ENCODE results near the gene UBE4B.
A peak's percentile ranks its signal among the peaks of the same experiment; 100 is the strongest.

Gene UBE4B

GRCh38 chr1:10052347-10052746 is 19.6 kb downstream of the UBE4B start:
- Mint-ChIP-seq H3K27ac (no peak overlapping the region), H3K4me3 (no peak overlapping the region), H3K36me3 (peaks cover 17% of the 10 kb centered on the region), H3K27me3 (no peaks in the 10 kb centered on the region), H3K9me3 (no peaks in the 10 kb centered on the region), H3K4me1 (no peaks in the 10 kb centered on the region)
- CTCF ChIA-PET = no interaction called here
- DNase-seq = no peak

DNA sequence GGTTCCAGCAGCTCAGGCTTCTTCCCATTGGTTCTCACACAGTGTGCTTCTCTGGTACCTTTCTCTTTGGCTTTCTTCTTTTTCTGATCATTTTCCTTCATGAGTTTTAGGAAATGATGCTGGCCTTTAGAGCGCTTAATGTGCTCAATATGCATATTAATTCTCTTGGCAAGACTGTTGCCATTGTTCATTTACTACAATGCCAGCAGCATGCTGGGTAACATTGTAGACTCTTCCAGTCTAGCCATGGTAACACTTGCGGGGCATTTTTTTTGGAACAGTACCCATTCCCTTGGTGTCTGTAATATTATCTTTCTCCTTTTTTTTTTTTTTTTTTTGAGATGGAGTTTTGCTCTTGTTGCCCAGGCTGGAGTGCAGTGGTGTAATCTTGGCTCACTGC is 21.7 kb downstream of the UBE4B start:
- peaks cover 18% of the 10 kb centered on the region for H3K36me3 Mint-ChIP-seq
- no peaks in the 10 kb centered on the region for H3K27me3 Mint-ChIP-seq
- H3K4me3 Mint-ChIP-seq = no peak overlapping the region
- no peaks in the 10 kb centered on the region for H3K4me1 Mint-ChIP-seq
- H3K27ac Mint-ChIP-seq = no peak overlapping the region
- no peaks in the 10 kb centered on the region for H3K9me3 Mint-ChIP-seq
- no peak for DNase-seq
- CTCF ChIA-PET = no interaction called here

DNA sequence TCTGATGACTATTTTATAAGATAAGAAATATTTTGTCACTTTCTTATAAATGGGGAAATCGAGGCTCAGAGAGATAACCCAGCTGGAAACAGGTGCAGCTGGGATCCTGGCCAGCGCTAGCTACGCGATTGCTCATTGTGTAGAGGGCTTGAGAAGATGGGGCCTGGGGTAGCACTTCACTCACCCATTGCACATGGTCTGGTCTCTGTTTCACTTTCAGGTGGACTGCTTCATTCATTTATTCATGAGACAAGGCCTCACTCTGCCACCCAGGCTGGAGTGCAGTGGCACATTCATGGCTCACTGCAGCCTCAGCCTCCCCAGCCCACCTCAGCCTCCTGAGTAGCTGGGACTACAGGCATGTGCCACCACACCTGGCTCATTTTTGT is 23.8 kb downstream of the UBE4B start:
- CTCF ChIA-PET = no interaction called here
- Mint-ChIP-seq H3K9me3 (no peaks in the 10 kb centered on the region), H3K36me3 (peaks cover 10% of the 10 kb centered on the region), H3K27ac (peak overlapping the region; percentile 42), H3K27me3 (no peaks in the 10 kb centered on the region), H3K4me3 (no peak overlapping the region), H3K4me1 (no peaks in the 10 kb centered on the region)
- DNase-seq = no peak

DNA sequence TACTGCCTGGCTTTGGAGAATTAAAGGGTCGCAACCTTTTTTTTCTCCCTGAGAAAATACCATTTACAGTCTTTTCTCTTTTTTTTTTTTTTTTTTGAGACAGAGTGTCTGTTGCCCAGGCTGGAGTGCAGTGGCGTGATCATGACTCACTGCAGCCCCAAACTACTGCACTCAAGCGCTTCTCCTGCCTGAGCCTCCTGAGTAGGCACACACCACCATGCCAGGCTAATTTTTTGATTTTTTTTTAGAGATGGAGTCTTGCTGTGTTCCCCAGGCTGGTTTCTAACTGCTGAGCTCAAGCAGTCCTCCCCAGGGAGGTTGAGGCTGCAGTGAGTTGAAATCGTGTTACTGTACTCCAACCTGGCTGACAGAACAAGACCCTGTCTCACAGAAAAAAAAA is 24.6 kb downstream of the UBE4B start:
- H3K27me3 Mint-ChIP-seq = no peaks in the 10 kb centered on the region
- no peak overlapping the region for H3K27ac Mint-ChIP-seq
- CTCF ChIA-PET = no interaction called here

GRCh38 chr1:10057796-10058195 is 25.0 kb downstream of the UBE4B start:
- Mint-ChIP-seq H3K27ac (no peak overlapping the region), H3K9me3 (no peaks in the 10 kb centered on the region), H3K27me3 (no peaks in the 10 kb centered on the region), H3K36me3 (peaks cover 5% of the 10 kb centered on the region), H3K4me1 (no peaks in the 10 kb centered on the region), H3K4me3 (no peak overlapping the region)
- DNase-seq = no peak
- CTCF ChIA-PET = no interaction called here

More for the DNA sequence above, 24.6 kb downstream of the UBE4B start:
- peaks cover 7% of the 10 kb centered on the region for H3K36me3 Mint-ChIP-seq
- DNase-seq = no peak
- no peak overlapping the region for H3K4me3 Mint-ChIP-seq
- H3K9me3 Mint-ChIP-seq = no peaks in the 10 kb centered on the region
- H3K4me1 Mint-ChIP-seq = no peaks in the 10 kb centered on the region

GRCh38 chr1:10059342-10059718 is 26.6 kb downstream of the UBE4B start:
- Mint-ChIP-seq H3K27ac (no peak overlapping the region), H3K27me3 (no peaks in the 10 kb centered on the region), H3K4me3 (no peak overlapping the region), H3K36me3 (peaks cover 5% of the 10 kb centered on the region), H3K9me3 (no peaks in the 10 kb centered on the region), H3K4me1 (peaks cover 6% of the 10 kb centered on the region)
- CTCF ChIA-PET = no interaction called here
- no peak for DNase-seq

DNA sequence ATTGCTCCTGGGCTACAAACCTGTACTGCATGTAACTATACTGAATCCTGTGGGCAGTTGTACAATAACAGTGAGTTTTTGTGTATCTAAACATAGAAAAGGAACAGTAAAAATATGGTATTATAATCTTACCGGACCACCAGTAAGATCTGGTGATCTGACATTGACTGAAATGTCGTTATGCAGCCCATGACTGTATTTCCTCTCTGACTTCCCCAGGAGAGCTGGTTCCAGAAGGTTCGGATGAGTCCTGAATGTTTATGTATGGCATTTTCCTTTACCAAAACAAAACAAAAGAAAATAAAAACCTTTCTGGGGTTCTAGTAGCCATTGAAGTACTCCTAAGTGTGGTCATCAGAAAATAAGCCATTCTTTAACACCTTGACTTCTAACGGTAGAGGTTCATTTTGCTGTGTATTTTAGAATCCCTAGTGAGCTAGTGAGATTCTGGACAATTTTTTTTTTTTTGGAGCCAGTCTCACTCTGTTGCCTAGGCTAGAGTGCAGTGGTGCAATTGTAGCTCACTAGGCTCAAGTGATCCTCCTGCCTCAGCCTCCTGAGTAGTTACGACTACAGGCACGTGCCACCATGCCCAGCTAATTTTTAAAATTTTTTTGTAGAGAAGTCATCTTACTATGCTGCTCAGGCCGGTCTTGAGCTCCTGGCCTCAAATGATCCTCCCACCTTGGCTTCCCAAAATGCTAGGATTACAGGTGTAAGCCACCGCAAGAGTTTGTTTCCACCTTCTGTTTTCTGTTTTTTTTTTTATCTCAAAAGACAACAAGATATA is 27.7 kb downstream of the UBE4B start:
- DNase-seq = no peak
- CTCF ChIA-PET = interaction anchor here (1.2 kb wide), 1 partner anchor 149 kb away, joined by 3 read pairs; no protein-coding TSS in a partner anchor
- Mint-ChIP-seq H3K9me3 (no peaks in the 10 kb centered on the region), H3K27me3 (no peaks in the 10 kb centered on the region), H3K4me3 (no peak overlapping the region), H3K4me1 (peaks cover 8% of the 10 kb centered on the region), H3K36me3 (peaks cover 7% of the 10 kb centered on the region), H3K27ac (no peak overlapping the region)

DNA sequence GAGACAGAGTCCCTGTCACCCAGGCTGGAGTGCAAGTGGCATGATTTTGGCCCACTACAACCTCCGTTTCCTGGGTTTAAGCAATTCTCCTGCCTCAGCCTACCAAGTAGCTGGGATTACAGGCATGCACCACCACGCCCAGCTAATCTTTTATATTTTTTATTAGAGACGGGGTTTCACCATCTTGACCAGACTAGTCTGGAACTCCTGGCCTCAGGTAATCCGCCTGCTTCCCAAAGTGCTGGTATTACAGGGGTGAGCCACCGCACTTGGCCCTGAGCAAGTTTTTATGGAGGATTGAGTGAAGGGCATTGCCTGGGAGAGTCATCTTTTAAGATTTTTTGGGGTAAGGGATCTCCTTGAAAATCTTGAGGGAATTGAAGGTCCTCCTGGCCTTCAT is 28.5 kb downstream of the UBE4B start:
- H3K27me3 Mint-ChIP-seq = no peaks in the 10 kb centered on the region
- no peak overlapping the region for H3K27ac Mint-ChIP-seq
- H3K36me3 Mint-ChIP-seq = peaks cover 7% of the 10 kb centered on the region
- no peak overlapping the region for H3K4me3 Mint-ChIP-seq
- H3K9me3 Mint-ChIP-seq = no peaks in the 10 kb centered on the region
- no peak for DNase-seq
- H3K4me1 Mint-ChIP-seq = peaks cover 8% of the 10 kb centered on the region
- CTCF ChIA-PET = interaction anchor here (1.2 kb wide), 1 partner anchor 148 kb away, joined by 3 read pairs; no protein-coding TSS in a partner anchor

GRCh38 chr1:10063878-10064277 is 31.1 kb downstream of the UBE4B start:
- no peak overlapping the region for H3K4me3 Mint-ChIP-seq
- CTCF ChIA-PET = no interaction called here
- no peak for DNase-seq
- peaks cover 11% of the 10 kb centered on the region for H3K4me1 Mint-ChIP-seq
- no peak overlapping the region for H3K27ac Mint-ChIP-seq
- no peaks in the 10 kb centered on the region for H3K27me3 Mint-ChIP-seq
- H3K9me3 Mint-ChIP-seq = no peaks in the 10 kb centered on the region
- H3K36me3 Mint-ChIP-seq = peaks cover 2% of the 10 kb centered on the region

GRCh38 chr1:10064416-10065343 is 31.9 kb downstream of the UBE4B start:
- Mint-ChIP-seq H3K27me3 (no peaks in the 10 kb centered on the region), H3K36me3 (peaks cover 2% of the 10 kb centered on the region), H3K4me1 (peaks cover 11% of the 10 kb centered on the region), H3K9me3 (no peaks in the 10 kb centered on the region), H3K27ac (no peak overlapping the region), H3K4me3 (no peak overlapping the region)
- CTCF ChIA-PET = no interaction called here
- no peak for DNase-seq

DNA sequence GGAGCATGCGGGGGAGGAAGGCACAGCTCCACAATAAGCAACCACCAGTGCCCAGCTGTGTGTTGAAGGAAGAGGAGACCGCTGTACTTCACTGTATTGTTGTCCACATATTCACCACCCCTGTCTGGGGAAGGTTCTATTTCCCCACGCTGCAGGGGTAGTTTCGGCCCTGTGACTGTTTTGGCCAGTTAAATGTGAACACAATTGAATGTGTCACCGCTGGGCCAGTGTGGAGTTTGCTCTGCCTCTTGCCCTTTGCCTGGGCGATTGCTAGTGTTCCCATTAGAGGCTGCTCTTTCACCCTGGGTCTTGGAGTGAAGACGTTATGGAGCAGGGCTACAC is 32.6 kb downstream of the UBE4B start:
- no peaks in the 10 kb centered on the region for H3K9me3 Mint-ChIP-seq
- DNase-seq = no peak
- no peaks in the 10 kb centered on the region for H3K27me3 Mint-ChIP-seq
- no peak overlapping the region for H3K27ac Mint-ChIP-seq
- CTCF ChIA-PET = no interaction called here
- H3K36me3 Mint-ChIP-seq = peaks cover 2% of the 10 kb centered on the region
- no peak overlapping the region for H3K4me3 Mint-ChIP-seq
- peaks cover 11% of the 10 kb centered on the region for H3K4me1 Mint-ChIP-seq

DNA sequence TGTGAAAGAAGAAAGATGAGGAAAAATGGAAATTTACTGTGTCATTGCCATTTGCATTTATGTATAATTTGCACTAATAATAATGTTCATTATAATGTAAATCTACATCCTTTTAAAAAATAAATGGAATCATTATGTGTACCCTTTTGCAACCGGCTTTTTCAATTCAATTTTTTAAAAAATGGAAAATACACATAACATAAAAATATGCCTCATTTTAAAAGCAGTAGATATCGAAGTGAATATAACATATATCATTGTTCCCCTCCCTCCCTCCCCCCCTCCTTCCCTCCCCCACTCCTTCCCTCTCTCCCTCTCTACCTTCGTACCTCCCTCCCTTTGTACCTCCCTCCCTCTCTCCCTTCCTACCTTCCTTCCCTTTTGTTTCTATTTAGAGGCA is 33.0 kb downstream of the UBE4B start:
- Mint-ChIP-seq H3K4me3 (no peak overlapping the region), H3K27ac (no peak overlapping the region), H3K4me1 (peaks cover 11% of the 10 kb centered on the region), H3K9me3 (no peaks in the 10 kb centered on the region), H3K27me3 (no peaks in the 10 kb centered on the region), H3K36me3 (peaks cover 2% of the 10 kb centered on the region)
- CTCF ChIA-PET = no interaction called here
- no peak for DNase-seq

DNA sequence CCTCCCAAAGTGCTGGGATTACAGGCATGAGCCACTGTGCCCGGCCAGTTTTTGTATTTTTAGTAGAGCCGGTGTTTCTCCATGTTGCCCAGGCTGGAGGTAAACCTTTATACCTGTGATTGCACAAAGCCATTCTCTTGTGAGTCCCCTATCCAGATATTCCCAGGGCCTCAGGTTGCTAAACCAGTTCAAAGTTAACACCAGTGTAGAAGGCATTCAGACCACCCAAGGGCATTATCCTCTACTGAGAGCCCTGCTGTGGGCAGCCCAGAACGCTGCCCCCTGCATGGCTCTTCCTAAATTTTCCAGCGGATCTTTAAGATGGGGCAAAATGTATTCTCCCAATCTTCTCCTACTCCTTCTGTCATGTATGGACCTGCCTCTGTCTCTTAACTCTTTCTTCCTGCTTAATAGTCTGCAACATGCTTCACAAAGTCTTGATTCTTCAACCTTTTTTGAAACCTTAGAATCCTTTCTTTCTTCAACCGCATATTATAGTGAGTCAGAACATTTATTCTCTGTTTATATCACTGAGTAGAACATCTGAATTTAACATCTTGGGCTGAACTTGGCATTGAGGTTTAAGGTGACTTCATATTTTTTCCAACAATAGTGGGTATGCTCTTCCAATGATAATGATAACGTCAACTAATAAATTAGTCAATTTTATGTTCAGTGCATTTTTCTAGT is 36.0 kb downstream of the UBE4B start:
- Mint-ChIP-seq H3K27ac (no peak overlapping the region), H3K27me3 (no peaks in the 10 kb centered on the region), H3K36me3 (peaks cover 2% of the 10 kb centered on the region), H3K4me1 (peaks cover 11% of the 10 kb centered on the region), H3K9me3 (no peaks in the 10 kb centered on the region), H3K4me3 (no peak overlapping the region)
- CTCF ChIA-PET = no interaction called here
- DNase-seq = no peak

- H3K27ac Mint-ChIP-seq = no peak overlapping the region
- H3K27me3 Mint-ChIP-seq = no peaks in the 10 kb centered on the region
- H3K4me1 Mint-ChIP-seq = peaks cover 14% of the 10 kb centered on the region
- no peak overlapping the region for H3K4me3 Mint-ChIP-seq
- no peaks in the 10 kb centered on the region for H3K9me3 Mint-ChIP-seq
- CTCF ChIA-PET = no interaction called here
- DNase-seq = no peak
- peaks cover 4% of the 10 kb centered on the region for H3K36me3 Mint-ChIP-seq
These were observed 37.4 kb downstream of the UBE4B start for GRCh38 chr1:10070206-10070605.
